Astrocyte of the spinal cord (primary cell): ENCODE data around the gene ABCB9.

ENCODE experiments used
- DNase-seq: peaks from one replicate; pipeline ENCODE4 v3.0.0; 2011; ENCODE audit warnings: low read depth, low spot score
- H3K4me3 ChIP-seq: 2 replicates; pipeline ENCODE4 v1.5.1; 2011; ENCODE audit warnings: low read depth, mild to moderate bottlenecking, low read length, moderate library complexity
- in situ Hi-C: cut with HindIII; loops from 2 replicates; pipeline ENCODE4 v1.10.0; 2017; ENCODE audit warnings: low sequenced_read_pairs
- TF ChIP-seq, protein P1 (sequence below): IDR thresholded peaks from 2 replicates; pipeline ENCODE4 v1.5.1; 2012; ENCODE audit warnings: low read depth, mild to moderate bottlenecking, low read length, inconsistent platforms

The ABCB9 gene

DNA sequence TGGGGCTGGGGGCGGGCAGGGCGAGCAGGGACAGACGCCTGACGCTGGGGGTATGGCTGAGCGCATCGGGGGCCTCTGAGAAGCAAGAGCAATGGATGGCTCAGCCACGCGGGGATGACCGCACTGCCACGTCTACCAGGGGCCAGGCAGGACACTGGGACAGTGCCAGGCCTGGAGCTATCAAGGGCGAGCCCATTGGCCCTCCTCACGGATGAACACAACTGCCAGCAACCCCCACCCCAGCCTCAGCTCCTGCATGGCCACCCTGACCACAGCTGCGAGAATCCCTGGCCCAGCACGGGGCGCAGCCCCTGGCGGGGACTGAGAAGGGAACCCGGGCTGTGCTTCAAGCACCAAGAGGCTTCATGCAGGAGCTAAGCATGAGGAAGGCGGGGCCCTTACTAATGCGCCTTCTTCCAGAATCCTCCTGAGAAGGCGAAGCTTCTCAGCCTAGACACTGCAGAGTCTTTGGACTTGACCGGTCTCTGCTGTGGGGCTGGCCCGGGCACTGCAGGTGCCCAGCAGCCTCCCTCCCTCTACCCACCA is 23.7 kb upstream of the ABCB9 start:
- DNase-seq, result no peak
- TF ChIP-seq, protein P1, sequence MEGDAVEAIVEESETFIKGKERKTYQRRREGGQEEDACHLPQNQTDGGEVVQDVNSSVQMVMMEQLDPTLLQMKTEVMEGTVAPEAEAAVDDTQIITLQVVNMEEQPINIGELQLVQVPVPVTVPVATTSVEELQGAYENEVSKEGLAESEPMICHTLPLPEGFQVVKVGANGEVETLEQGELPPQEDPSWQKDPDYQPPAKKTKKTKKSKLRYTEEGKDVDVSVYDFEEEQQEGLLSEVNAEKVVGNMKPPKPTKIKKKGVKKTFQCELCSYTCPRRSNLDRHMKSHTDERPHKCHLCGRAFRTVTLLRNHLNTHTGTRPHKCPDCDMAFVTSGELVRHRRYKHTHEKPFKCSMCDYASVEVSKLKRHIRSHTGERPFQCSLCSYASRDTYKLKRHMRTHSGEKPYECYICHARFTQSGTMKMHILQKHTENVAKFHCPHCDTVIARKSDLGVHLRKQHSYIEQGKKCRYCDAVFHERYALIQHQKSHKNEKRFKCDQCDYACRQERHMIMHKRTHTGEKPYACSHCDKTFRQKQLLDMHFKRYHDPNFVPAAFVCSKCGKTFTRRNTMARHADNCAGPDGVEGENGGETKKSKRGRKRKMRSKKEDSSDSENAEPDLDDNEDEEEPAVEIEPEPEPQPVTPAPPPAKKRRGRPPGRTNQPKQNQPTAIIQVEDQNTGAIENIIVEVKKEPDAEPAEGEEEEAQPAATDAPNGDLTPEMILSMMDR, result no peak
- H3K4me3 ChIP-seq, result no peak overlapping the region
- in situ Hi-C loops, result no loop called here

DNA sequence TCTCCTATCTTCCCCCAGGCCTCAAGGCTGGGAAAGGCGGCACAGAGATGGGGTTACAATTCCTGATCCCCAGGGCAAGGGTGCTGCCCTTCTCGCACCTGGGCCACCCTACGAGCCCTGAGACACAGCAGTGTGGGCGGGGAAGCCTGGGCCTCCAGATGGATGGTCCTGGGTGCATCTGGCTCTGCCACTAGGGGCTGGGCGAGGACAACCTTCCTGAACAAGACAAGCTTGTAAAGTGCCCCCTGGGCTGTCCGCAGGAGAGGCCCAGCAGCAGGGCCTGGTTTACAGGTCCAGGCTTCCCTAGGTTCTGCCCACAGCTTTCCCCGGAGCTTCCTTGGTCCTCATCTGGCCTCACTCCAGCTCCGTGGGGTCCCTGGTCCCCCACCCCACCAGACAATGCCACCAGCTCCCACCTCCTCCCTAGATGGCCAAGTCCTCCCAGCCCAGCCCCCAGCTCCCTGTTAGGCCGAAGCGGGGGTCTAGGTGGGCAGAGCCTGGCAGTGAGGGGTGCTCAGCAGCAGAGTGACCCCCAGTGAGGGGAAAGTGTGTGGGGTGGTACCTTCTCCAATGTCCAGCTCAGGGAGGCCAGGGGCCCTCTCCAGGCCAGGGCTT is 23.1 kb upstream of the ABCB9 start:
- TF ChIP-seq, protein P1, result no peak
- in situ Hi-C loops, result no loop called here
- H3K4me3 ChIP-seq, result no peak overlapping the region
- no peak for DNase-seq

- H3K4me3 ChIP-seq, result no peak overlapping the region
- TF ChIP-seq, protein P1, result no peak
- no peak for DNase-seq
- in situ Hi-C loops, result no loop called here
Observed at GRCh38 chr12:122988612-122989212, 22.4 kb upstream of the ABCB9 start.

DNA sequence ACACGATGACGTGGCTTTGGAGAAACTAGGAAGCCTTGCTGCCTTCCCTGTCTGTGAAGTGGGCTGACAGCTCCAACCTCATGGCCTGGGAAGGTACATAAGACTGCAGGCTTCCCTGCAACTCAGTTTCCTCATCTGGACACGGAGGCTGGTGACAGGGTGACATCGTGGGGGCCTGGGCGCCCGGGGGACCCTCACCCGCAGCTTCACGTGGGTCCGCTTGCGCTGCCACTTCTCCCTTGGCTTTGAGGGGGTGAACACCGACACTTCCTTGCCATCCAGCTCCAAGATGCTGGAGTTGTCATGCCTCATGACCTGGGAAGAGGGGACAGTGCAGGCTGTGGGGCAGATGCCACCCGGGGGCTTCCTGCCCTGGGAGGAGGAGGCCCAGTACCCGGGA is 21.8 kb upstream of the ABCB9 start:
- in situ Hi-C loops, result no loop called here
- no peak for DNase-seq
- TF ChIP-seq, protein P1, result no peak

DNA sequence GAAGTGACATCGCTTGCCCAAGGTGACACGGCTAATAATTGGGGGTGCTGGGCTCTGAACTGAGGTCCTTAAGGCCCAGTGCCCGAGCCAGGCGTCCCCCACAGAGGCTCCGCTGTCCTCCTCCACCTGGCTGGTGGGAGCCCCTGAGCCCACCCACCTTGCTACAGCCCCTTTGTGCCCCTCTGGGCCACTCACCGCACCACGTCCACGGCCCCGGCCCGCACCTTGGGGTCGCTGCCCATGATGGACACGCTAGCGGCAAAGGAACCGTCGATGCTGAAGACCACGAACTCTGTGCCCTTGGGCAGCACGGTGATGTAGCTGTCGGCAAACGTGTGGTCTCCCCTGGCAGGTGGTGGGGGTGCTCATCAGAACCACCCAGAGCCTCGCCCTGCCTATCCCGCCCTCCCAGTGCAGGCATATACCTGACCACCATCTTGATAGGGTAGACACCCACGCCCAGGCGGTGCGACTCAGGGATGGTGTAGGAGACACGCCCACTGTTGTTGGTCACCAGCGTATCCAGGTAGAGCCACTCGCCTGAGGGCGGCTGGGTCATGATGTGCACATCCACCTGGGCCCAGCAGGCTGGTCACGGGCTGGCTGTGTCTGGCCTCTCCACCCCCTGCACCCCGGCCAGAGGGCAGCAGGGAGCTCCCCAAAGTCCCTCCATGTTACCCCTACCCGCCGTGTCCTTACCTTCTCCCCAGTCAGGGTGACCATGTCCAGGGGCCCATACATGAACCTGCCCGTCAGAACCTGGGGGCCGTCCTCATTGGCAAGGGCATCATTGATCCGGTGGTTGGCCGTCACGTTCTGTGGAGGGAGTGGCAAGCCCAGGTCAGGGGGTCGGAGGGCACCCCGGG is 21.1 kb upstream of the ABCB9 start:
- no peak overlapping the region for H3K4me3 ChIP-seq
- DNase-seq, result no peak
- TF ChIP-seq, protein P1, result no peak
- in situ Hi-C loops, result no loop called here

More for the DNA sequence above, 21.8 kb upstream of the ABCB9 start:
- H3K4me3 ChIP-seq, result no peak overlapping the region

DNA sequence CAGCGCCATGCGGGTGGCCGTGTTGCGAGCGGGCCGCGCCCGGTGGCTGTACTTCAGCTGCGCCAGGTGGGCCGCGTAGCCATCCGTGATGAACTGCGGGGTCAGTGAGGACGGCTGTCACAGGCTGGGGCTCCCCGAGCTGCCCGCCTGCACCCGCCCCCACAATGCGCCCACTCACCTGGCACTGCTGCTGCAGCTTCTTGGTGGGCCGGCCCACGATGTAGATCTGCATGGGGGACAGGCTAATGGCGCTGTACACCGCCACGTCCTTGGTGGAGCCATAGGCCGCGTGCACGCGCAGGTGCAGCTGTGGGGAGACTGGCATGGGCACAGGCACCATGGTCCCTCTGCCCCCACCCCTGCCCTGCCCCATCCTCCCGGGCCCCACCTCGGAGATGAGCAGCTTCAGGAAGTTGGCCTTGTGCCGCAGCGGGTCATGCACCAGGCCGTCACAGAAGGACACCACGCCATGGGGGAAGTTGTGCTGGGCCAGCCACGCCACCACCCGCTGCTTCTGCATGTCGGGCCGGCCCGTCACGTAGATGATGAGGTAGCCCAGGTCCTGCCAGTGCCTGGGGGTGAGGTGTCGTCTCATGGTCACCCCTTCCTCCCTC is 20.1 kb upstream of the ABCB9 start:
- no peak overlapping the region for H3K4me3 ChIP-seq
- TF ChIP-seq, protein P1, result no peak
- in situ Hi-C loops, result no loop called here
- DNase-seq, result no peak
